GM15510 (cell line): ENCODE results near the gene BMERB1.

ENCODE experiments used
- POLR2A ChIP-seq: IDR thresholded peaks from 3 replicates; pipeline ENCODE4 v1.6.1; 2011; ENCODE audit warnings: borderline replicate concordance; ENCODE audit not compliant: insufficient read length; ENCODE audit errors: extremely low read depth

BMERB1 gene

DNA sequence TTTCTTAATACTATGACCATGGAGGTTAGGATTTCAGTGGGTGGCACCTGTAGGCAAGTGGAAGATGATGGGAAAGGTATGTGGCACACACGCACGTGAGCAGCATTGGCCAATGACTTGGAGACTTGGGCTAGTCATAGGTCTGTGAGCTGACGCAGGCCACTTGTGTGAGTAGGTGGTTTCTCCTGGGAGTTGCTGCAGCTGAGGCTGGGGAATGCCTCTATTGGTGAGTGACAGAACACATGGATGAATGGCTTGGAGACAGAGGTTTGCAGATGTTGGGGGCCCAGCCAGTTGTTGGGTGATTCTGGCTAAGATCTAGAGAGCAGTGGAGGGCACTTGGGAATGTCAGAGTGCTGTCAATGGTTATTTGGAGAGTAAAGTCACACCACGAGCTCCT, 144.4 kb downstream of the BMERB1 start:
- no peak for TF ChIP-seq POLR2A

GRCh38 chr16:15581127-15581815, 146.9 kb downstream of the BMERB1 start:
- TF ChIP-seq POLR2A = no peak

- TF ChIP-seq POLR2A = no peak
Observed at GRCh38 chr16:15583526-15583925, 149.1 kb downstream of the BMERB1 start.

GRCh38 chr16:15585956-15586355, 151.6 kb downstream of the BMERB1 start:
- TF ChIP-seq POLR2A = no peak

DNA sequence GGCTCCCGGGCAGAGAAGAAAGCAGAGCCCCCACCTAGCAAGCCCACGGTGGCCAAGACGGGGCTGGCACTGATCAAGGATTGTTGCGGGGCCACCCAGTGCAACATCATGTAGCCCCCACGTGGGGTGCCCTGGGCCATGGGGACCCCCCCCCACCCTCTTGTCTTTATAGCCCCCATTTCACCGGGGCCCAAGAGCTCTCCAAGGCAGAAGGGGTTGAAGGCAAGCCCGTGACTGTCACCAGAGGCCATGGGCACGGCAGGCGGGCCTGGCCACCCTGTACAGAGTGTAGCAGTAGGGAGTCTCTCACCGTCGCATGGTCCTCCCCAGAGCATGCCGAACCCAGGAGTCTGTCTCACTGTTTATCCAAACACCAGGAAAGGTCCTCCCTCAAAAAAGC, 152.3 kb downstream of the BMERB1 start:
- no peak for TF ChIP-seq POLR2A

DNA sequence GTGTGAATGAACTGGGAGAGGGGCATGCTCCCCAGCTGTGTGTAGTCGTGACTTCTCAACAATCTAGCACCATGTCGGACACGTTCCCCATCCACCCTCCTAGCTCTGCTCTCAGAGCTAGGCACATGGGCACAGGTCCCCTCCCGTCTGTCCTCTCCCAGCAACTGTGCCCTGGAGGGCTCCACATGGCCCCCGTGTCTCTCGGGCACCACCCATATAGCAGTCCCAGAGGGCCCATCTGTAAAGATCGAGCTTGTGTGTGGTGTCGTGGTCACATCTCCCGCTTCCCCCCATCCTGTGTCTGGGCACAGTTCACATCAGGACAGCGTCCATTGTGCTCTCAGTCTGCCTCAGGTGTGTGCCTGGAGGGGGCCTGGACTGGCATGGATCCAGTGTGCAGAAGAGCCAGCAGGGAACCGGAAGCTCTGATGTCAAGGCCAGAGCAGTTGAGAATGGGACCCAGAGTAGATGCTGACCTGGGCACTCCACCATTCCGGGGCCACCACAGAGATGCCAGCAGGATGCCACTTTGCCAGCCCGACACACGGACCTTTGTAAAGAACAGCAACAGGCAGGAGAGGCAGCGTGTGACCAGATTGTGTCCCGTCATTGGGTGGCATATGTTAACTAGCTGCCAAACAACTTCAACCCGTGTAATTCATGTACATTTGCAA, 152.9 kb downstream of the BMERB1 start:
- no peak for TF ChIP-seq POLR2A

GRCh38 chr16:15592324-15592723, 157.9 kb downstream of the BMERB1 start:
- TF ChIP-seq POLR2A = no peak

GRCh38 chr16:15593235-15593634, 158.8 kb downstream of the BMERB1 start:
- no peak for TF ChIP-seq POLR2A

GRCh38 chr16:15594711-15595320, 160.4 kb downstream of the BMERB1 start:
- TF ChIP-seq POLR2A = no peak

- no peak for TF ChIP-seq POLR2A
Observed at GRCh38 chr16:15597135-15597534, 162.7 kb downstream of the BMERB1 start.

GRCh38 chr16:15597822-15598647, 163.6 kb downstream of the BMERB1 start:
- no peak for TF ChIP-seq POLR2A

DNA sequence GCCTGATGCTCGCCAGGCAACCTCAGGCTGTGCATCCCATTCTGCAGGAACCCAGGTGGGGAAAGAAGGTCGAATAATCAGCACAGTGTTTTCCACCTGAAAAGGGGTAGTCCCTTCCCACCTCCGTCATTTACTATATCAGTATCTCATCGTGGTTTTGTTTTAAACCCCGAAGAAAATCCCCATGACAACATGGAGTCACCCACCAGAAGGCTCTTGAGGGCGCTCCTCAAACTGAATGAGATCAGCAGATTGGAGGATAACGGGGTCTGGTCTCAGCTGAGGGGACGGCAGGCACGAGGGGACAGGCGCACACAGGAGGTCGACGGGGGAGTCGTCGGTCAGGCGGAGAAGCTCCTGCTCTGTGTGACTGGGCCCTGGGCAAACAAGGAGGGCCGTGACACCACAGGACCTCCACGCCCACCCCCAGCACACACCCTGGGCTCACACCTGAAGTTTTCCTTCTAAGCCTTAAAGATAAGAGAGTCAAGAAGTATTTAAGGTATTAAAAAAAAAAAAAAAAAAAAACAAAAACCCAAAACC, 164.3 kb downstream of the BMERB1 start:
- TF ChIP-seq POLR2A = no peak

- TF ChIP-seq POLR2A = no peak
Observed at GRCh38 chr16:15599303-15600070, 165.1 kb downstream of the BMERB1 start.
